ENCODE data around the gene IGFBP2. TPM values are rescaled to one million over a fixed set of nuclear protein-coding genes. Genes with fewer than 3 reads are reported as not detected.

The IGFBP2 gene
- total RNA-seq, 1 experiment from 2014 or later: 363 TPM

DNA sequence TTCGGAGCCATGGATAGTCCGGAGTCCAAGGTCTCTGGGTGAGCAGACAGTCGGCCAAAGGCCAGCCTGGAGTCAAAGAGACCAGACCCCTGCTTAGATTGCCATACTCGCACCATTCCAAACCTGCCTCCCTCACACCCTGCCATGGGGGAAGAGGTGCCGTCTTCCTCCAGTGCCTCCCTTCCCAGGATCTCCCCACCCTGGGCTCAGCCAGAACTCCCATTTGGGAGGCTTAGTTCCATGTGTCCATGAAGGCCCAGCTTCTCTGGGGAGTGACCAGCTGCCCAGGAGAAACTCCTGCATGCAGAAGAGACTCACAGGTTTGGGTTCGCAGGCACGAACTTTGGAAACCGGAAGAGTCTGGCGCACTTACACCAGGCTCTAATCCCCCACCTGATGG, 40.4 kb downstream of the IGFBP2 start:
- Mint-ChIP-seq H3K36me3 (ENCODE audit: insufficient read depth in 1 of 3, low read depth in 3 of 3) (no peaks in the 10 kb centered on the region), H3K9me3 (no peaks in the 10 kb centered on the region)
- TF ChIP-seq, protein P1, sequence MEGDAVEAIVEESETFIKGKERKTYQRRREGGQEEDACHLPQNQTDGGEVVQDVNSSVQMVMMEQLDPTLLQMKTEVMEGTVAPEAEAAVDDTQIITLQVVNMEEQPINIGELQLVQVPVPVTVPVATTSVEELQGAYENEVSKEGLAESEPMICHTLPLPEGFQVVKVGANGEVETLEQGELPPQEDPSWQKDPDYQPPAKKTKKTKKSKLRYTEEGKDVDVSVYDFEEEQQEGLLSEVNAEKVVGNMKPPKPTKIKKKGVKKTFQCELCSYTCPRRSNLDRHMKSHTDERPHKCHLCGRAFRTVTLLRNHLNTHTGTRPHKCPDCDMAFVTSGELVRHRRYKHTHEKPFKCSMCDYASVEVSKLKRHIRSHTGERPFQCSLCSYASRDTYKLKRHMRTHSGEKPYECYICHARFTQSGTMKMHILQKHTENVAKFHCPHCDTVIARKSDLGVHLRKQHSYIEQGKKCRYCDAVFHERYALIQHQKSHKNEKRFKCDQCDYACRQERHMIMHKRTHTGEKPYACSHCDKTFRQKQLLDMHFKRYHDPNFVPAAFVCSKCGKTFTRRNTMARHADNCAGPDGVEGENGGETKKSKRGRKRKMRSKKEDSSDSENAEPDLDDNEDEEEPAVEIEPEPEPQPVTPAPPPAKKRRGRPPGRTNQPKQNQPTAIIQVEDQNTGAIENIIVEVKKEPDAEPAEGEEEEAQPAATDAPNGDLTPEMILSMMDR (conservative IDR thresholded peaks at IDR 0.05): no peak

More for the DNA sequence above, 40.4 kb downstream of the IGFBP2 start:
- Mint-ChIP-seq H3K4me3 (no peak overlapping the region), H3K27ac (no peak overlapping the region), H3K4me1 (no peaks in the 10 kb centered on the region; a peak in 3 of 4 replicates), H3K27me3 (ENCODE audit: low read depth) (peaks cover 5% of the 10 kb centered on the region)
- H3K4ac ChIP-seq (ENCODE audit: low read depth, low read length): no peak overlapping the region
- no peak overlapping the region for H3K27ac ChIP-seq (ENCODE audit: insufficient read length, low read depth, low read length)
- no peak overlapping the region for H3K9ac ChIP-seq (ENCODE audit: extremely low read depth, insufficient read length, low read length)
- H4K20me1 ChIP-seq (ENCODE audit: control insufficient read depth, insufficient read depth, insufficient read length): no peaks in the 10 kb centered on the region
- peaks cover 3% of the 10 kb centered on the region for H3K23me2 ChIP-seq (ENCODE audit: insufficient read length, low read depth, low read length, poor library complexity, severe bottlenecking)
- H3K56ac ChIP-seq (ENCODE audit: insufficient read length, low read depth, low read length): no peak overlapping the region
- no peaks in the 10 kb centered on the region for H3K9me3 ChIP-seq (ENCODE audit: control insufficient read depth, low read depth, low read length)
- H4K91ac ChIP-seq (ENCODE audit: insufficient read length, low read depth, low read length): no peak overlapping the region
- H3K23ac ChIP-seq (ENCODE audit: insufficient read length, low read depth, low read length): no peak overlapping the region
- no peak overlapping the region for H2BK5ac ChIP-seq (ENCODE audit: insufficient read length, low read length)
- no peaks in the 10 kb centered on the region for H3K79me2 ChIP-seq (ENCODE audit: insufficient read depth, low read length)
- H3K4me1 ChIP-seq (ENCODE audit: insufficient read depth, low read length): no peaks in the 10 kb centered on the region; the same call in 1 of the 2 replicates
- H3K27me3 ChIP-seq (ENCODE audit: insufficient read depth, low read length): no peaks in the 10 kb centered on the region
- no peak overlapping the region for H4K5ac ChIP-seq (ENCODE audit: insufficient read length, low read depth, low read length)
- H2BK120ac ChIP-seq (ENCODE audit: low read depth, low read length, poor library complexity, severe bottlenecking): no peak overlapping the region
- no peak overlapping the region for H3T11ph ChIP-seq (ENCODE audit: low read length)
- no peak overlapping the region for H3K14ac ChIP-seq (ENCODE audit: insufficient read depth, low read length)
- no peak overlapping the region for H4K8ac ChIP-seq (replicated peaks; ENCODE audit: insufficient read length, low read depth, low read length)
- DNase-seq: no peak
- no peak overlapping the region for H2AK5ac ChIP-seq (ENCODE audit: insufficient read length, low read length)
- no peak overlapping the region for H2BK12ac ChIP-seq (ENCODE audit: insufficient read length, low read depth, low read length)
- H2BK20ac ChIP-seq (ENCODE audit: low read depth, low read length, poor library complexity, severe bottlenecking): no peak overlapping the region
- no peak overlapping the region for H2BK15ac ChIP-seq (ENCODE audit: low read depth, low read length)
- no peaks in the 10 kb centered on the region for H3K79me1 ChIP-seq (ENCODE audit: insufficient read depth, low read depth, low read length, poor library complexity, severe bottlenecking)
- no peak overlapping the region for H2AFZ ChIP-seq (ENCODE audit: low read length)
- no peak overlapping the region for H3K4me2 ChIP-seq (ENCODE audit: insufficient read depth, insufficient read length, low read length)
- WGBS (ENCODE audit: extremely low coverage, insufficient read length, low lambda C conversion rate): no CpG with 5 or more reads among the region's 9 CpGs
- no peak overlapping the region for H3K18ac ChIP-seq (ENCODE audit: insufficient read length, low read depth, low read length)
